Measurements from ENCODE around the gene SPIN2A.

- TF ChIP-seq EZH2phosphoT487 (IDR thresholded peaks at IDR 0.05; ENCODE audit: insufficient read depth, low read depth) (no peak), EZH2 (IDR thresholded peaks at IDR 0.05; ENCODE audit: insufficient read depth, poor library complexity, severe bottlenecking) (no peak)
These were observed 17.8 kb downstream of the SPIN2A start for GRCh38 chrX:57119416-57119815.

Measured in GM23248 (cell line).